Thyroid gland (tissue), 4 donors: ENCODE results near the gene ILKAP. TPM values are rescaled to one million over a fixed set of nuclear protein-coding genes. Genes with fewer than 3 reads are reported as not detected.

Experiments
- DNase-seq, 2 donors: peaks; one replicate each; pipeline ENCODE4 v3.0.0-alpha.2; 2019
- H3K27ac ChIP-seq, 3 donors: fragments of 200-600 bp; sonication (generic); 1 replicate in 2 of 3; 2 replicates in 1 of 3; pipeline ENCODE4 v1.5.1; 2016 to 2019; ENCODE audit warnings: mild to moderate bottlenecking in 1 of 3, moderate library complexity in 1 of 3
- H3K27me3 ChIP-seq: fragments of 200-600 bp; sonication (generic); one replicate; pipeline ENCODE4 v1.5.1; 2019
- H3K36me3 ChIP-seq, 2 donors: fragments of 200-600 bp; sonication (generic); one replicate each; pipeline ENCODE4 v1.5.1; 2016 to 2019
- H3K4me1 ChIP-seq, 2 donors: fragments of 200-600 bp; sonication (generic); one replicate each; pipeline ENCODE4 v1.5.1; 2017 to 2019
- H3K4me3 ChIP-seq, 3 donors: fragments of 200-600 bp; sonication (generic); replicated peaks in 1 of 3; 1 replicate in 2 of 3; 2 replicates in 1 of 3; pipeline ENCODE4 v1.5.1; 2016; ENCODE audit warnings: mild to moderate bottlenecking in 1 of 3
- H3K9me3 ChIP-seq: fragments of 200-600 bp; sonication (generic); one replicate; pipeline ENCODE4 v1.5.1; 2017
- POLR2A ChIP-seq, 2 donors: fragments of 450-650 bp; IDR thresholded peaks; one replicate each; pipeline ENCODE4 v1.6.1; 2017; ENCODE audit warnings: antibody characterized with exemption in 2 of 2, mild to moderate bottlenecking in 2 of 2, moderate library complexity in 1 of 2
- WGBS, 2 donors: methylation state at CpG; one replicate each; pipeline ENCODE4 v1.1.5; 2017; 5-methylcytosine and 5-hydroxymethylcytosine counted together
- intact Hi-C: fragments of 100-400 bp; cut with DNase I; formaldehyde crosslinking; loops from one replicate; pipeline ENCODE4 v1.15.1; 2023
- total RNA-seq, 4 donors: library from RNA; depleted of rRNA; stranded (reverse); fragments of >200 nt; gene quantifications; one replicate each; pipeline ENCODE4 v1.2.3, GENCODE V29; 2016
- TF ChIP-seq, protein P1 (sequence below), 6 experiments: fragments of 200-600 bp in 3 of 6; fragments of 450-650 bp in 3 of 6; sonication (generic) in 3 of 6; IDR thresholded peaks; one replicate each; pipeline ENCODE4 v1.5.1; 2016 to 2019; ENCODE audit warnings: antibody characterized with exemption in 6 of 6, mild to moderate bottlenecking in 2 of 6, inconsistent platforms in 1 of 6, moderate library complexity in 1 of 6

ILKAP gene
- total RNA-seq, 4 donors from 2014 or later, result 33.4 to 52.0 (median 41.0) TPM

DNA sequence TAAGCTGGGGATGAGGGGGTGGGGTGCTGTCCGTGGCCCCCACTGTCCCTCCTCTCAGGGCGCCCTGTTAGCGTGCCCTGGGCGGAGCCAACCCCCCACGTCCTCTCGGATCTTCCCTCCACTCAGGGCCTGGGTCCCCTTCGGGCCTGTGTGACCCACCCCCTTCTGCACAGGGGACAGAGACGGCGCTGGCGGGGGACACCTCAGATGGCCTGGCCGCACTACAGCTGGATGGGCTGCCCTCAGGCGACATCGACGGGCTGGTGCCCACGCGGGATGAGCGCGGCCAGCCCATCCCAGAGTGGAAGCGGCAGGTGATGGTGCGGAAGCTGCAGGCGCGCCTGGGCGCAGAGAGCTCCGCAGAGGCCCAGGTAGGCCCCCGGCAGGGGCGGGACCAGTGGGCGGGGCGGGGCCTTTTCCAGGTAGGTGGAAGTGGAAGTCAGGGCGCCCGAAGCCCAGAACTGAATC lies 74.9 kb downstream of the ILKAP start:
- TF ChIP-seq POLR2A (IDR thresholded peaks at IDR 0.05), result no peak
- TF ChIP-seq, protein P1, sequence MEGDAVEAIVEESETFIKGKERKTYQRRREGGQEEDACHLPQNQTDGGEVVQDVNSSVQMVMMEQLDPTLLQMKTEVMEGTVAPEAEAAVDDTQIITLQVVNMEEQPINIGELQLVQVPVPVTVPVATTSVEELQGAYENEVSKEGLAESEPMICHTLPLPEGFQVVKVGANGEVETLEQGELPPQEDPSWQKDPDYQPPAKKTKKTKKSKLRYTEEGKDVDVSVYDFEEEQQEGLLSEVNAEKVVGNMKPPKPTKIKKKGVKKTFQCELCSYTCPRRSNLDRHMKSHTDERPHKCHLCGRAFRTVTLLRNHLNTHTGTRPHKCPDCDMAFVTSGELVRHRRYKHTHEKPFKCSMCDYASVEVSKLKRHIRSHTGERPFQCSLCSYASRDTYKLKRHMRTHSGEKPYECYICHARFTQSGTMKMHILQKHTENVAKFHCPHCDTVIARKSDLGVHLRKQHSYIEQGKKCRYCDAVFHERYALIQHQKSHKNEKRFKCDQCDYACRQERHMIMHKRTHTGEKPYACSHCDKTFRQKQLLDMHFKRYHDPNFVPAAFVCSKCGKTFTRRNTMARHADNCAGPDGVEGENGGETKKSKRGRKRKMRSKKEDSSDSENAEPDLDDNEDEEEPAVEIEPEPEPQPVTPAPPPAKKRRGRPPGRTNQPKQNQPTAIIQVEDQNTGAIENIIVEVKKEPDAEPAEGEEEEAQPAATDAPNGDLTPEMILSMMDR (IDR thresholded peaks at IDR 0.05), result no peak
- peaks cover 0 to 5% of the 10 kb centered on the region in 2 donors for H3K4me1 ChIP-seq
- no peaks in the 10 kb centered on the region for H3K36me3 ChIP-seq
- H3K27ac ChIP-seq, result no peak overlapping the region
- DNase-seq, result no peak
- H3K27me3 ChIP-seq, result no peaks in the 10 kb centered on the region
- 78 to 84% methylated on average over 27 of the region's 30 CpGs for WGBS, 2 donors
- intact Hi-C loops, result no loop called here
- H3K4me3 ChIP-seq, result no peak overlapping the region
- no peaks in the 10 kb centered on the region for H3K9me3 ChIP-seq

DNA sequence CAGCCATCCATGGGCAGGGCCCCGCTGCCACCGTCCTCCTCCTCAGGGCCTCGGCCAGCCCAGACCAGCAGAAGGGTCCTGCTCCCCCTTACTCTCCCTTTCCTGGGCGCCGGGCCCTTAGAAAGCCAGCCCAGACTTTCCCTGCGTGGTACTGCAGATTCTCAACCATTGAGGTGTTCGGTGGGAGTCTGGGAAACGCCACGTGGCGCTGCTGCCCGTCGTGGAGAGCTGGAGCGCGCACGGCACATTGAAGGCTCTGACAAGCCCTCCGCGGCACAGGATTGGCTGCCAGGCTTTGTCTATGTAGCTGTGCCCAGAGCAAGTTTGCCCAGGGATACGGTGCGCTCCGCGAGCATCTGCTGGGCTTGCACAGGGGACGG lies 75.4 kb downstream of the ILKAP start:
- Histone ChIP-seq H3K27ac (no peak overlapping the region), H3K36me3 (no peaks in the 10 kb centered on the region), H3K27me3 (no peaks in the 10 kb centered on the region), H3K9me3 (no peaks in the 10 kb centered on the region), H3K4me1 (peaks cover 0 to 5% of the 10 kb centered on the region in 2 donors), H3K4me3 (no peak overlapping the region)
- intact Hi-C loops, result no loop called here
- DNase-seq, result no peak
- no peak for TF ChIP-seq POLR2A (IDR thresholded peaks at IDR 0.05)
- TF ChIP-seq, protein P1 (IDR thresholded peaks at IDR 0.05), result no peak
- WGBS, 2 donors, result 92 to 94% methylated on average over 21 to 22 of the region's 22 CpGs

DNA sequence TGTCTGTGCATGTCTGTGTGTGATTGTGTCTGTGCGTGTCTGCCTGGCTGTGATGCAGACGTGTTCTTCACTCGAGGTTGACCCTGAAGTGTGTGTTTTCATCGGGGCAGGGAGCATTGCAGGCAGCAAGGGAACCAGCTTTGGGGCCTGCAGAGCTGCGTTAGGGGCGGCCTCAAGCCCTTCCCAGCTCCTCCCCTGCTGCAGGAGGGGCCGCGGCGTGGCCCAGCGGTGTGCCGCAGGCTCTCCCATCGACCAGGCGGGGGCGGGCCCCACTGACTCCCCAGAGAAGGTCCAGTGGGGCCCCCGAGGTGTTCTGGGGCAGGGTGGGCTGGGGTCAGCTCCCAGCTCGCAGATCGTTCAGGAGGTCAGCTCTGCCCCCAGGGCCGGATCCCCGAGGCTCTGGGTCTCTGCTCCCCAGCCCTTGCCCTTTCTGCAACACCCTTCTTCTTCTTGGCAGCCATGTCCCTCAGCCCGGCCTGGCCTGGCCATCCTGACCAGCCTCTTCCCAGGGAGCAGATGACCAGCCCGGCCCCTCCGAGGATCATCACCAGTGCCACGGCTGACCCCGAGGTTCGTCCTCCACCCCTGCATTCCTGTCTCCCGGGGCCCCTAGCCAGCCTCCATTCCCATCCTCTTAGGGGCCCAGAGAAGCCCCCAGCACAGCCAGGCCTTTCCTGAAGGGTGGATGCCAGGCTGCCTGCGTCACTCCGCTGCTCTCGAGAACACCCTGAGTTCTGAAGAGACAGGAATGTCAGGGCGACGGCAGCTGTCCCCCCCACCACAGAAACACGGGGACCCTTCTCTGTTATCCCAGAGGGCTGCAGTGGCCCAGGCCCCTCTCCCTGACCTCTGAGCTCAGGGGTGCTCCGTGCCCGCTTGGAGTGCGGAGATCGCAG lies 76.1 kb downstream of the ILKAP start:
- Histone ChIP-seq H3K36me3 (no peaks in the 10 kb centered on the region), H3K4me1 (peaks cover 0 to 5% of the 10 kb centered on the region in 2 donors), H3K9me3 (no peaks in the 10 kb centered on the region), H3K27ac (no peak overlapping the region), H3K4me3 (no peak overlapping the region), H3K27me3 (no peaks in the 10 kb centered on the region)
- TF ChIP-seq POLR2A (IDR thresholded peaks at IDR 0.05), result no peak
- TF ChIP-seq, protein P1 (IDR thresholded peaks at IDR 0.05), result peak in 1 of 6 experiments; percentile 27
- intact Hi-C loops, result no loop called here
- DNase-seq, result peak; percentile 54 to 66
- WGBS, 2 donors, result 54 to 61% methylated on average over 23 to 27 of the region's 36 CpGs

DNA sequence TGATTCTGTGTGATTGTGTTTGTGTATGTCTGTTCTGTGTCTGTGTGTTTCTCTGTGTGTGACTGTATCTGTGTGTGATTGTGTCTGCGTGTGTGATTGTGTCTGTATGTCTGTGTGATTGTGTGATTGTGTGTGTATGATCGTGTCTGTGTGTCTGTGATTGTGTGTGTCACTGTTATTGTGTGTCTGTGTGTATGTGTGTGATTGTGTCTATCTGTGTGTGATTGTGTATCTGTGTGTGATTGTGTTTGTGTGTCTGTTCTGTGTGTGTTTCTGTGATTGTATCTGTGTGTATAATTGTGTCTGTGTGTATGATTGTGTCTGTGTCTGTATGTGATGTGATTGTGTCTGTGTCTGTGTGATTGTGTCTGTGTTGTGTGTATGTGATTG lies 76.7 kb downstream of the ILKAP start:
- intact Hi-C loops, result no loop called here
- Histone ChIP-seq H3K4me1 (peaks cover 0 to 5% of the 10 kb centered on the region in 2 donors), H3K36me3 (no peaks in the 10 kb centered on the region), H3K9me3 (no peaks in the 10 kb centered on the region), H3K27ac (no peak overlapping the region), H3K4me3 (no peak overlapping the region), H3K27me3 (no peaks in the 10 kb centered on the region)
- WGBS, 2 donors, result 70 to 81% methylated on average over 2 of the region's 2 CpGs
- TF ChIP-seq, protein P1 (IDR thresholded peaks at IDR 0.05), result no peak
- TF ChIP-seq POLR2A (IDR thresholded peaks at IDR 0.05), result no peak
- no peak for DNase-seq

DNA sequence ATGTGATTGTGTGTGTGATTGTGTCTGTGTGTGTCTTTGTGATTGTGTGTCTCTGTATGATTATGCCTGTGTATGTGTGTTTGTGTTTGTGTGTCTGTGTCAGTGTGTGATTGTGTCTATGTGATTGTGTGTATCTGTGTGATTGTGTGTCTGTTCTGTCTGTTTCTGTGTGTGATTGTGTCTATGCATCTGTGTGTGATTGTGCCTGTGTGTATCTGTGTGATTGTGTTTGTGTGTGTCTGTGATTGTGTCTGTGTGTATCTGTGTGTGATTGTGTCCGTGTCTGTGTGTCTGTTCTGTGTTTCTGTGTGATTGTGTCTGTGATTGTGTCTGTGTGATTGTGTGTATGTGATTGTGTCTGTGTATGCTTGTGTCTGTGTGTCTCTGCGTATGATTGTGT lies 77.2 kb downstream of the ILKAP start:
- DNase-seq, result no peak
- no peaks in the 10 kb centered on the region for H3K9me3 ChIP-seq
- H3K27me3 ChIP-seq, result no peaks in the 10 kb centered on the region
- H3K27ac ChIP-seq, result no peak overlapping the region
- H3K36me3 ChIP-seq, result no peaks in the 10 kb centered on the region
- intact Hi-C loops, result no loop called here
- peaks cover 0 to 5% of the 10 kb centered on the region in 2 donors for H3K4me1 ChIP-seq
- H3K4me3 ChIP-seq, result no peak overlapping the region
- WGBS, 2 donors, result 85 to 94% methylated on average over 2 of the region's 2 CpGs
- no peak for TF ChIP-seq POLR2A (IDR thresholded peaks at IDR 0.05)
- TF ChIP-seq, protein P1 (IDR thresholded peaks at IDR 0.05), result no peak
